HCT116 (cell line): ENCODE data around the gene GLIPR2.

ENCODE experiments used
- CTCF ChIP-seq, 3 experiments: fragments of 200-600 bp in 1 of 3; sonication (generic) in 1 of 3; IDR thresholded peaks in 2 of 3; conservative IDR thresholded peaks in 1 of 3; 2 replicates each; pipeline ENCODE4 v1.5.1; 2012 to 2017; ENCODE audit warnings: low read depth in 2 of 3, low read length in 2 of 3, antibody characterized with exemption in 1 of 3, borderline replicate concordance in 1 of 3, control low read depth in 1 of 3, mild to moderate bottlenecking in 1 of 3, mixed read lengths in 1 of 3, mixed run types in 1 of 3, moderate library complexity in 1 of 3; ENCODE audit not compliant: insufficient read depth in 1 of 3
- POLR2AphosphoS5 ChIP-seq: IDR thresholded peaks from 2 replicates; pipeline ENCODE4 v1.6.1; 2011; ENCODE audit warnings: mild to moderate bottlenecking, low read depth, low read length, moderate library complexity
- RAD21 ChIP-seq: IDR thresholded peaks from 2 replicates; pipeline ENCODE4 v1.6.1; 2012; ENCODE audit warnings: low read depth, mild to moderate bottlenecking
- SIN3A ChIP-seq: IDR thresholded peaks from 2 replicates; pipeline ENCODE4 v1.6.1; 2012; ENCODE audit warnings: low read depth
- TF ChIP-seq, protein P1 (sequence below): IDR thresholded peaks from 2 replicates; pipeline ENCODE4 v1.6.1; 2012; ENCODE audit warnings: low read depth

DNA sequence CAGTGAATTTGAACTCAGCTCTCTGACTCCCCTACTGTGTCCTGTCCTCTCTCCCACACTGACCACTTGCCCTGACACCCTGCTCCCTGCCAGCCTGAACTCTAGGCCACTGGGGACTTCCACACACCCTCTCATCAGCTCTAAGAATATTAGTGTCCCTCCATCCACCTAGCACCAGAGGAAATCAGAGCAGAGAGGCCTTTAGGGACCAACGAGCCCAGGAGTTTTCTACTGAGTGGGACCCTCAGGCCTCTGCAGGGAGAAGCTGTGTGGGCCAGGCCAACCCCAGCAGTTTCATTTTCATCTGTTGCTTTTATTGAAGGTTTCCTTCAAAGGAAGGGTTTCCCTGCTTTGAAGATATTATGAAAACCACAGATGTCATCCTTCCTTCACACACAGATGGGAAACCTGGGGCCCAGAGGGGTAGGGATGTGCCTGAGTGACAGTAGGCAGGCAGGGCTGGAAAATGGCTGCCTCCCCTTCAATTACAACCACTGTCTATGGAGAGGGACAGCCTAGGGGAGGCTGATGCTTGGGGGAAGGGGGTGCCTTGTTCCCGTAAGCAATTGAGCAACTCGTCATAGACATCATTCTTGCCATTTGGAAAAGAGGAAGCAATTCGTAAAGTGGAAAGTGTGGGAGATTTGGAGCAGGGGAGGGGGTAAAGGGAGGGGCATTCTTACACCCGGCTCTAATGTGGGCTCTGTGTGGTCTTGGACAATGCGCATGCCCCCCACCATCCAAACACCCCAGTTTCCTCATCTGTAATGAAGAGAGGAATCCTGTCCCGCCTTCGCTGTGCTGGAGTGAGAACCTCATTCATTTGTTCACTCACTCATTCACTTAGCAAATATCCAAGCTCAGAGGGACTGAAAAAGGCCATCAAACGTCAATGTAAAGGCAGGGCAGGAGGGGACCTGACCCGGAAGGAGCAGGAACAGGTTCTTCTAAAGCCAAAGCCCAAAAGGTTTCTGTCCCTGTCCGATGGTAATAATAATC lies 3.9 kb downstream of the GLIPR2 start:
- TF ChIP-seq POLR2AphosphoS5 (no peak), CTCF (IDR thresholded peaks at IDR 0.05 in 2 of 3, conservative IDR thresholded peaks at IDR 0.05 in 1 of 3; ENCODE audit: borderline replicate concordance in 1 of 3, insufficient read depth in 1 of 3, low read depth in 2 of 3, low read length in 2 of 3) (no peak), RAD21 (no peak), SIN3A (no peak)
- TF ChIP-seq, protein P1, sequence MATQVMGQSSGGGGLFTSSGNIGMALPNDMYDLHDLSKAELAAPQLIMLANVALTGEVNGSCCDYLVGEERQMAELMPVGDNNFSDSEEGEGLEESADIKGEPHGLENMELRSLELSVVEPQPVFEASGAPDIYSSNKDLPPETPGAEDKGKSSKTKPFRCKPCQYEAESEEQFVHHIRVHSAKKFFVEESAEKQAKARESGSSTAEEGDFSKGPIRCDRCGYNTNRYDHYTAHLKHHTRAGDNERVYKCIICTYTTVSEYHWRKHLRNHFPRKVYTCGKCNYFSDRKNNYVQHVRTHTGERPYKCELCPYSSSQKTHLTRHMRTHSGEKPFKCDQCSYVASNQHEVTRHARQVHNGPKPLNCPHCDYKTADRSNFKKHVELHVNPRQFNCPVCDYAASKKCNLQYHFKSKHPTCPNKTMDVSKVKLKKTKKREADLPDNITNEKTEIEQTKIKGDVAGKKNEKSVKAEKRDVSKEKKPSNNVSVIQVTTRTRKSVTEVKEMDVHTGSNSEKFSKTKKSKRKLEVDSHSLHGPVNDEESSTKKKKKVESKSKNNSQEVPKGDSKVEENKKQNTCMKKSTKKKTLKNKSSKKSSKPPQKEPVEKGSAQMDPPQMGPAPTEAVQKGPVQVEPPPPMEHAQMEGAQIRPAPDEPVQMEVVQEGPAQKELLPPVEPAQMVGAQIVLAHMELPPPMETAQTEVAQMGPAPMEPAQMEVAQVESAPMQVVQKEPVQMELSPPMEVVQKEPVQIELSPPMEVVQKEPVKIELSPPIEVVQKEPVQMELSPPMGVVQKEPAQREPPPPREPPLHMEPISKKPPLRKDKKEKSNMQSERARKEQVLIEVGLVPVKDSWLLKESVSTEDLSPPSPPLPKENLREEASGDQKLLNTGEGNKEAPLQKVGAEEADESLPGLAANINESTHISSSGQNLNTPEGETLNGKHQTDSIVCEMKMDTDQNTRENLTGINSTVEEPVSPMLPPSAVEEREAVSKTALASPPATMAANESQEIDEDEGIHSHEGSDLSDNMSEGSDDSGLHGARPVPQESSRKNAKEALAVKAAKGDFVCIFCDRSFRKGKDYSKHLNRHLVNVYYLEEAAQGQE = no peak
